Mesodermal cell (in vitro differentiated cells): Measurements from ENCODE around the gene HOXD9.

Experiments
- H3K27ac ChIP-seq: 2 replicates; pipeline ENCODE4 v1.7.0; 2013; ENCODE audit warnings: mild to moderate bottlenecking, low read depth, low read length, moderate library complexity; ENCODE audit not compliant: severe bottlenecking
- H3K36me3 ChIP-seq: 2 replicates; pipeline ENCODE4 v1.7.1; 2013; ENCODE audit warnings: mild to moderate bottlenecking, low read length, moderate library complexity; ENCODE audit not compliant: control insufficient read depth, insufficient read depth
- H3K4me1 ChIP-seq: one replicate; pipeline ENCODE4 v1.7.1; 2013; ENCODE audit warnings: mild to moderate bottlenecking, low read length; ENCODE audit not compliant: insufficient read depth, control insufficient read depth, poor library complexity, severe bottlenecking
- H3K4me3 ChIP-seq: 2 replicates; pipeline ENCODE4 v1.7.0; 2013; ENCODE audit warnings: low read length, control low read depth, mild to moderate bottlenecking; ENCODE audit not compliant: insufficient read depth, poor library complexity, severe bottlenecking; ENCODE audit errors: extremely low read depth
- H3K9me3 ChIP-seq: 2 replicates; pipeline ENCODE4 v1.7.1; 2013; ENCODE audit warnings: mild to moderate bottlenecking, low read length, moderate library complexity; ENCODE audit not compliant: control insufficient read depth
- WGBS, 2 experiments: methylation state at CpG; one replicate each; pipeline ENCODE4 v1.1.5; 2013; ENCODE audit warnings: missing lambda C conversion rate in 2 of 2; ENCODE audit not compliant: insufficient coverage in 2 of 2; 5-methylcytosine and 5-hydroxymethylcytosine counted together

The HOXD9 gene

GRCh38 chr2:176147800-176148496 lies 25.4 kb downstream of the HOXD9 start:
- 3 to 5% methylated on average over 18 to 19 of the region's 31 CpGs for WGBS, 2 experiments
- H3K9me3 ChIP-seq = no peaks in the 10 kb centered on the region
- no peaks in the 10 kb centered on the region for H3K36me3 ChIP-seq
- H3K27ac ChIP-seq = no peak overlapping the region
- H3K4me1 ChIP-seq = no peaks in the 10 kb centered on the region
- H3K4me3 ChIP-seq = no peak overlapping the region

GRCh38 chr2:176148751-176149421 lies 26.4 kb downstream of the HOXD9 start:
- no peaks in the 10 kb centered on the region for H3K9me3 ChIP-seq
- no peak overlapping the region for H3K27ac ChIP-seq

GRCh38 chr2:176149481-176149938 lies 27.0 kb downstream of the HOXD9 start:
- 8 to 10% methylated on average over 21 to 22 of the region's 22 CpGs for WGBS, 2 experiments
- Histone ChIP-seq H3K9me3 (no peaks in the 10 kb centered on the region), H3K36me3 (no peaks in the 10 kb centered on the region), H3K4me3 (no peak overlapping the region), H3K27ac (no peak overlapping the region), H3K4me1 (no peaks in the 10 kb centered on the region)

More at GRCh38 chr2:176148751-176149421, 26.4 kb downstream of the HOXD9 start:
- no peaks in the 10 kb centered on the region for H3K36me3 ChIP-seq
- no peak overlapping the region for H3K4me3 ChIP-seq
- no peaks in the 10 kb centered on the region for H3K4me1 ChIP-seq
- 16 to 27% methylated on average over 8 to 9 of the region's 11 CpGs for WGBS, 2 experiments

- Histone ChIP-seq H3K36me3 (no peaks in the 10 kb centered on the region), H3K4me1 (no peaks in the 10 kb centered on the region), H3K27ac (no peak overlapping the region), H3K9me3 (no peaks in the 10 kb centered on the region), H3K4me3 (no peak overlapping the region)
- 11 to 14% methylated on average over 12 to 20 of the region's 24 CpGs for WGBS, 2 experiments
Measured at GRCh38 chr2:176149939-176150583, 27.5 kb downstream of the HOXD9 start.

- Histone ChIP-seq H3K9me3 (no peaks in the 10 kb centered on the region), H3K27ac (no peak overlapping the region), H3K4me1 (no peaks in the 10 kb centered on the region), H3K36me3 (no peaks in the 10 kb centered on the region), H3K4me3 (peak overlapping the region; percentile 0)
- WGBS, 2 experiments = 18 to 19% methylated on average over 9 to 10 of the region's 14 CpGs
Measured at GRCh38 chr2:176150584-176151441, 28.3 kb downstream of the HOXD9 start.

GRCh38 chr2:176151442-176152287 lies 29.1 kb downstream of the HOXD9 start, which contains the start of gene HOXD4:
Gene HOXD4, plus strand, starts transcription at chr2:176151550. Its CDS starts 84 bp downstream, at chr2:176151634.
- WGBS, 2 experiments = 2% methylated on average over 22 to 43 of the region's 55 CpGs

GRCh38 chr2:176152350-176153181 lies 30.0 kb downstream of the HOXD9 start:
- WGBS, 2 experiments = 4 to 7% methylated on average over 28 to 29 of the region's 48 CpGs
- Histone ChIP-seq H3K27ac (no peak overlapping the region), H3K4me3 (no peak overlapping the region), H3K36me3 (no peaks in the 10 kb centered on the region), H3K4me1 (no peaks in the 10 kb centered on the region), H3K9me3 (no peaks in the 10 kb centered on the region)

More at GRCh38 chr2:176151442-176152287, 29.1 kb downstream of the HOXD9 start, which contains the start of gene HOXD4:
- no peaks in the 10 kb centered on the region for H3K9me3 ChIP-seq
- H3K27ac ChIP-seq = no peak within 1 kb of the TSS
- H3K36me3 ChIP-seq = no peaks in the 10 kb centered on the region
- H3K4me1 ChIP-seq = no peaks in the 10 kb centered on the region
- peak within 1 kb of the TSS; percentile 0 for H3K4me3 ChIP-seq

GRCh38 chr2:176154576-176155252 lies 32.2 kb downstream of the HOXD9 start:
- Histone ChIP-seq H3K4me3 (no peak overlapping the region), H3K9me3 (no peaks in the 10 kb centered on the region), H3K4me1 (no peaks in the 10 kb centered on the region), H3K36me3 (no peaks in the 10 kb centered on the region), H3K27ac (no peak overlapping the region)
- 6 to 8% methylated on average over 7 to 8 of the region's 11 CpGs for WGBS, 2 experiments
